NCI-H1694 (cell line): ENCODE results near the gene OR3A2.
"Not testable (repeated sequence)": the region's sequence is repeated elsewhere in the genome, so short reads cannot be mapped to it uniquely, and the experiment has no call there.

ENCODE experiments used
- DNase-seq: peaks from one replicate; lab custom pipeline; 2025; lab: John Stamatoyannopoulos, UW

The OR3A2 gene

DNA sequence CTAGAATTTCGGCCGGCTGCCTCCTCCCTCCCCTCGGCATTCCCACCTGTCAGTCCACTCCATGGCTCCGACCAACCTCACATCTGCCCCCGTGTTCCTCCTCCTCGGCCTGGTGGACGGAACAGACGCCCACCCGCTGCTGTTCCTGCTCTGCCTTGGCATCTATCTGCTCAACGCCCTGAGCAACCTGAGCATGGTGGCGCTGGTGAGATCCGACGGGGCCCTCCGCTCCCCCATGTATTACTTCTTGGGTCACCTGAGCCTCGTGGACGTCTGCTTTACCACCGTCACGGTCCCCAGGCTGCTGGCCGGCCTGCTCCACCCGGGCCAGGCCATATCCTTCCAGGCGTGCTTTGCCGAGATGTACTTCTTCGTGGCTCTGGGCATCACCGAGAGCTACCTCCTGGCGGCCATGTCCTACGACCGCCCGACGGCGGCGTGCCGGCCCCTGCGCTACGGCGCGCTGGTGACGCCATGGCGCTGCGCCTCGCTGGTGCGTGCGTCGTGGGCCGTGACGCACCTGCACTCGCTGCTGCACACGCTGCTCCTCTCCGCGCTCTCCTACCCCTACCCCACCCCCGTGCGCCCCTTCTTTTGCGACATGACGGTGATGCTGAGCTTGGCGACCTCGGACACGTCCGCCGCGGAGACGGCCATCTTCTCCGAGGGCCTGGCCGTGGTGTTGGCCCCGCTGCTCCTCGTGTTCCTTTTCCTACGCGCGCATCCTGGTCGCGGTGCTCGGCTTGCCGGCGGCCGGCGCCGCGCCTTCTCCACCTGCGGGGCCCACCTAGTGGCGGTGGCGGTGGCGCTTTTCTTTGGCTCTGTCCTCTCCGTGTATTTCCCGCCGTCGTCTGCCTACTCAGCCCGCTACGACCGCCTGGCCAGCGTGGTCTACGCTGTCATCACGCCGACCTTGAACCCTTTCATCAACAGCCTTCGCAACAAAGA, at the start of gene OR3A2:
Gene OR3A2, minus strand, starts transcription at position 440 of the 948 bp plus-strand sequence.
- DNase-seq = no peak

DNA sequence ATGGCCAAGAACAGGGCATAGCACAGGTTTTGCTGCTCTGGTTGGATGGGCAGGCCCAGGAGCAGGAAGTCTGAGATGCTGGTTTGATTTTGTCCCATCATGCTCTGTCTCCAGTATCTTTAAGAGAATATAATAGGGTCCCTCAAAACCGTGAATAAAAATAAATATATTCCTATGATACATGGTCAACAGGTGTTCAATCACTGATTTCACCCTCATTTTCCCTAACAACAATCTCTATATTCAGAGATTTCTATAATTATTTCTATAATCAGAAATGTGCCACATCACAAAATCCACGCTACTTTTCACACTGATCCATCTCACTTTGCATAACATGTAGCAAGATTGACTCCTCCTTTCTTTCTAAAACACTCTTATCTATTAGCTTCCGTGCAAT, 47.6 kb upstream of the OR3A2 start, which contains the start of gene OR1E2:
Gene OR1E2, minus strand, starts transcription at position 101 of the 400 bp plus-strand sequence. Its CDS starts 0 bp downstream, at position 101.
- no peak for DNase-seq

DNA sequence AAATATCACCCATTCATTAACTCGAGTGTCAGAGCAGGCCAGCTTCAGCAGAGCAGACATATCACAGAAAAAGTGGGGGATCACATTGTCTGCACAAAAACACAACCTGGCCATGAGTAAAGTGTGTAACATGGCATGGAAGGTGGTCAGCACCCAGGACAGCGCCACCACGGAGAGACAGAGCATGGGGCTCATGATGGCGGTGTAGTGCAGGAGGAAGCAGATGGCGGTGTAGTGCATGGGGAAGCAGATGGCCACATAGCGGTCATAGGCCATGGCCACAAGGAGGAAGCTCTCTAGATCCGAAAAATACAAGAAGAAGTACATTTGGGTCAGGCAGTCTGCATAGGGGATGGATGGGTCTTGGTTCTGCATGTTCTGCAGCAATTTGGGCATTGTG, 47.1 kb upstream of the OR3A2 start:
- DNase-seq = not testable (repeated sequence)

DNA sequence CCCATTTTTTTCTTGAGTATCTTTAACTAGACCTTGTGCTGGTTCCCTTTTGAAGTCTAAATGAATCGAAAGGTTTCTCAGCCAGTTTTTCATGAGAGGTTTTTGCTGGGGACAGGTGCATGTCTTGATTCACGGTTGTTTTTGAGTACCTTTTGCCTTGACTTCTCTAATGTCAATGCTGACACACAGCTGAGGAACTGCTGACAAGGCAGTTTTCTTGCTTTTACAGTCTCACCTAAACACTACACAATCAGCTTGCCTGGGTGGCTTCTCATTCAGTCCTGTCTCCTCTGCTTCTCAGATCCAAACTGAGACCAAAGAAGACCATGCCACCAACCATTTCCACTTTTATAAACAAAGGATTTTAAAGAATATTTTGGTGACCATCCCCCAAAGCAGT, 32.1 kb upstream of the OR3A2 start:
- no peak for DNase-seq

DNA sequence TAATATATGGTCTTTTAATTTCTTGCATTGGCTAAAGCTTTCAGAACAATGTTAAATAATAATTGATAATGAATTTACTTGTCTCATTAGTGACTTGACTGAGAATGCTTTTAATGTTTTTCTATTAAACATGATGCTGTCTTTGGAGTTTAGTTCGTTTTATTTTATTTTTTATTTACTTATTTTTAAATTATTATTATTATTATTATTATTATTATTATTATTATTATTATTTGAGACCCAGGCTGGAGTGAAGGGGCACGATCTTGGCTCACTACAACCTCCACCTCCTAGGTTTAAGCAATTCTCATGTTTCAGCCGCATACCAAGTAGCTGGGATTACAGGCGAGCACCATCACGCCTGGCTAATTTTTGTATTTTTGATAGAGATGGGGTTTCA, 29.5 kb upstream of the OR3A2 start:
- DNase-seq = no peak

DNA sequence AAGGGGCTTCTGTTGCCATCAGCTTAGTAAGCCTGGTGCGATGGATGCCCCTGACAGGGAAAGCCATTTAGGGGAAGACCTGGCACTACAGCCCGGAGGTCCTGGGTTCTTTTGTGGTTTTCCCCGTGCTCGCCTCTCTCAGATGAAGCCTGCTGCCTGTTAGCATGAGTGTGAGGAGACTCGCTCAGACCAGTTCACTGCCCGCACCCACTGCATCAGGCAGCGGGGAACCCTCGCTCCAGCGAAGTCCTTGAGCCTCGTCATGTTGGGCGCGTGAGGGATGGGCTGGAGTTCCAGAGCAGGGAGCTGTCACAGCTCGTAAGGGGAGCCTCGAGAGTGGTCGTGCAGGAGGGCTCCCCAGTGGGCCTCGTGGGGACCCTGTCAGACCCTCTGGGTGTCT, 26.1 kb upstream of the OR3A2 start:
- DNase-seq = not testable (repeated sequence)

DNA sequence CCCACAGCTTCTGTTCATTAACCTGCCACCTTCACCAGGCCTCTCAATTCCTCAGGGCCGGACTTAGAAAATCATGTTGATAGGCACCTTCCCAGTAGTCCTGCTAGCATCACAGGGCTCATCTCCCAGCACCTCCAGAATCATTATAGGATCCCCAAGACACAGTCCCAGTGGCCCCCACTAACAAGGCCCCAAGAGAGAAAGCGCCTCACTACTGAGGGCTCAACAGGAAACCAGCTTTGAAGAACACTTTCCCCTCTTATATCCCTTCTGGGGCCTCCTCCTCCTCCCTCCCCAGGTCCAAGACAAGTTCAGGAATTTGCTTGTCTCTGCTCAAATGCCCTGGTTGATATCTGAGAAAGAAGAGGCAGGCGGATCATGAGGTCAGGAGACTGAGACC, 25.0 kb upstream of the OR3A2 start, which contains the start of gene OR3A3:
Gene OR3A3, plus strand, starts transcription at position 301 of the 400 bp plus-strand sequence.
- no peak for DNase-seq

DNA sequence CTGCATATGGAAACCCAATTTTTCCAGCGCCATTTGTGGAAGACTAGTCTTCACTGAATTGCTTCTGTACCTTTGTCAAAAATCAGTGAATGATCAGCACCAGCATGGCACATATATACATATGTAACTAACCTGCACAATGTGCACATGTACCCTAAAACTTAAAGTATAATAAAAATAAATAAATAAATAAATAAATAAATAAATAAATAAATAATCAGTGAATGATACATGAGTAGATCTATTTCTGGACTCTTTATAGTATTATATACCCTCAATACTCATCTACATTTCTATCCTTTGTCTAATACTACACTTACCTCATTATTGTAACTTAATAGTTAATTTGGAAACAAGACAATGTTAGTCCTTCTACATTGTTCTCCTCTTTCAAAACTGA, 17.7 kb upstream of the OR3A2 start:
- not testable (repeated sequence) for DNase-seq

DNA sequence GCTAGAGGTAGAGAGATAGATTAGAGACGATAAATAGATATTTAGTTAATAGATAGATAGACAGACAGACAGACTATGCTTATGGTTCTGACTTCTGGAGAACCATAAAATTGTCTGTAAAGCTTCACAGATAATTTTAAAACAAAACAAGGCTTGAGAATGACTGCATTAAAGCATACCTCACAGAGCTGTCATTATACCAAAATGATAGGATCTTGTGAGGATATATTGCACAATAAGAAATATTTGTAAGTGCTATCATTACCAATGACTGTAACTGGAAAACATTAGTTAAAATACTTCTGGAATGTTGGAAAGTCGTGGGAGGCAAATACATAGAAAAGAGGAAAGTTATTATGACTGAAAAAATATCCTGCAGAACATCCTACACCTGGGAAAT, 15.7 kb upstream of the OR3A2 start:
- no peak for DNase-seq

DNA sequence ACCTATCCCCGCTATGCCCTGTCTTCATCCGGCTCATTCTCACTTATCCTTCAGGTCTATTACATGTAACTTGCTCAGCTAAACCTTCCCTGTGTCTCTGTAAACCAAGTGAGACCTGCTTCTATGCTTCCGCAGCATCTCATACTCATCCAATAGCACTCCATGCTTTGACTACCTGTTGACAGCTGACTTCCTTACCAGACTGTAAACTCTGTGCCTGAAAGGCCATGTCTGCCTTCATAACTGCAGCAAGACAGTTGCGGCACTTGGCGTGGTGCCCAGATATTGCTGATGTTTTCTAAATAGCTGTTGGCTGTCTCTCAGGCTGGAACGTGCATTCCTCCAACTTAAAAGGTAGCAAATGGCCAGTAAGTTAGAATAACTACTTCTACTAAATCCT, 13.9 kb upstream of the OR3A2 start:
- DNase-seq = peak; percentile 2

DNA sequence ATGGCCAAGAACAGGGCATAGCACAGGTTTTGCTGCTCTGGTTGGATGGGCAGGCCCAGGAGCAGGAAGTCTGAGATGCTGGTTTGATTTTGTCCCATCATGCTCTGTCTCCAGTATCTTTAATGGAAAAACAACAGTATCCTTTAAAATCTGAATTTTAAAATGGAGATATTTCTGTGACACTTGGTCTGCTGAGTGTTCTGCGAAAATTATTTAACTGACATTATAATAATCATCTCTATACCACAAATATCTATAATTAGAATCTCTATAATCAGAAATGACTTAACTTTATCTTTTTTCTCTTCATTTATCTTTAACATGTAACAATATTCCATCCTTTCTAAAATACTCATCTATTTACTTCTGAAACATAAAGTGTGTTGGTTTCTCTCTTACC, 12.2 kb upstream of the OR3A2 start, which contains the start of gene OR1E1:
Gene OR1E1, minus strand, starts transcription at position 101 of the 400 bp plus-strand sequence. Its CDS starts 0 bp downstream, at position 101.
- no peak for DNase-seq

DNA sequence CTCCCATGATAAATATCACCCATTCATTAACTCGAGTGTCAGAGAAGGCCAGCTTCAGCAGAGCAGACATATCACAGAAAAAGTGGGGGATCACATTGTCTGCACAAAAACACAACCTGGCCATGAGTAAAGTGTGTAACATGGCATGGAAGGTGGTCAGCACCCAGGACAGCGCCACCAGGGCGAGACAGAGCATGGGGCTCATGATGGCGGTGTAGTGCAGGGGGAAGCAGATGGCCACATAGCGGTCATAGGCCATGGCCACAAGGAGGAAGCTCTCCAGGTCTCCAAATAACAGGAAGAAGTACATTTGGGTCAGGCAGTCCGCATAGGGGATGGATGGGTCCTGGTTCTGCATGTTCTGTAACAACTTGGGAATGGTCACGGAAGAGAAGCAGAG, 11.7 kb upstream of the OR3A2 start:
- not testable (repeated sequence) for DNase-seq

DNA sequence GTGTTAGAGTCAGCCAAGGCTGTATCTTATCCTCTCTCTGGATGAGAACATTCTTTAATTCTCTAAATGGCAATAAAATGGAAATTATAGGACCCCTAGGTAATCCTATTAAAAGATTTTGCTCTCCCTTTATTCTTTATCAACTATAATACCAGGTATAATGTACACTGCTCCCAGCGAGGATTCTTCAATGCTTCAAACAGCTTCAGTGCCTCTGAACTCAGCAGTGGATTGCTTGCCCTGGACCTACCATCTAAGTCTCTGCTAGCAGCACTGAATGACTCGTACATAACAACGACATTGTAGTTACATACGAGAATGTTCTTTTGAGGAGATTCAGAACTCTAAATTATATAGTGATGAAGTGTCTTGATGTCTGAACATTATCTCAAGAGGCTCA, 3.7 kb upstream of the OR3A2 start:
- no peak for DNase-seq

DNA sequence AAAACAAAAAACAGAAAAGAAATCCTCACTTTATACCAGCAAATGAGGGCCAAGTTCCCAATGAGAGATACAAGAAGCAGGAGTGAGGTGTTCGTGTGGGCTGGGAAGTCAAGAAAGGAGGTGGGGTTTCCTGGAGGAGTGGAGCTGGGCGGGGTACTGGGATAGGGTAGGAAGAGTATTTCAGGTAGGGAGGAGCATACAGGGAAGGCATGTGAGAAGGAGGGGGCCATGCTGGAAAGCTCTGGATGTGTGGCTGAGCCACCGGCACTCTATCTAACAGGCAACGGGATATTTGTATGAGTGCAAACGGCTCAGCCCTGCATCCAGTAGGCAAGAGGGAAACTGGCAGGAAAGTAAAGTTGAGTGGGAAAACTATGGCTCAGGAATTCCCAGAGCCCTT, 4.2 kb downstream of the OR3A2 start:
- DNase-seq = no peak

DNA sequence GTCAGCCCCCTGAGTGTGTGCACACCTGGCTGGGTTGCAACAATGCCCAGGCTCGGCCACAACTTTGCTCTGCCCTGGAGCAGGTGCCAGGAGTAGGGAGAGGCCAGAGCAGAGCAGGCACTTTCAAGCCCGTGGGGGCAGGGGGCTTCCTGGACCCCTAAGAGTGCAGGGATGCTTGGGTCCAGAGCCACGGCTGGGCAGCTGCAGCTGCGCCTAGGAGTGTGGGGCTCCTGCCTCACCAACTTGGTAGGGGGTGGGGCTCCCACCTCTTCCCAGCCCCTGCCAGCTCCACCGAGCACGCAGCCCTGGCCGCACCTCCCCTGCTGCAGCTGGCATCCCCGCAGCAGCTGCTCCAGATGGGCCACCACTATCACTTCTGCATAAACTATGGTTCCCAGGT, 7.8 kb downstream of the OR3A2 start:
- DNase-seq = no peak

DNA sequence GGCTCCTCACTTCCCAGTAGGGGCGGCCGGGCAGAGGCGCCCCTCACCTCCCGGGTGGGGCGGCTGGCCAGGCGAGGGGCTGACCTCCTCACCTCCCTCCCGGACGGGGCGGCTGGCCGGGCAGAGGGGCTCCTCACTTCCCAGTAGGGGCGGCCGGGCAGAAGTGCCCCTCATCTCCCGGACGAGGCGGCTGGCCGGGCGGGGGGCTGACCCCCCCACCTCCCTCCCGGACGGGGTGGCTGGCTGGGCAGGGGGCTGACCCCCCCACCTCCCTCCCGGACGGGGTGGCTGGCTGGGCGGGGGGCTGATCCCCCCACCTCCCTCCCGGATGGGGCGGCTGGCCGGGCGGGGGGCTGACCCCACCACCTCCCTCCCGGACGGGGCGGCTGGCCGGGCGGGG, 14.9 kb downstream of the OR3A2 start:
- not testable (repeated sequence) for DNase-seq

DNA sequence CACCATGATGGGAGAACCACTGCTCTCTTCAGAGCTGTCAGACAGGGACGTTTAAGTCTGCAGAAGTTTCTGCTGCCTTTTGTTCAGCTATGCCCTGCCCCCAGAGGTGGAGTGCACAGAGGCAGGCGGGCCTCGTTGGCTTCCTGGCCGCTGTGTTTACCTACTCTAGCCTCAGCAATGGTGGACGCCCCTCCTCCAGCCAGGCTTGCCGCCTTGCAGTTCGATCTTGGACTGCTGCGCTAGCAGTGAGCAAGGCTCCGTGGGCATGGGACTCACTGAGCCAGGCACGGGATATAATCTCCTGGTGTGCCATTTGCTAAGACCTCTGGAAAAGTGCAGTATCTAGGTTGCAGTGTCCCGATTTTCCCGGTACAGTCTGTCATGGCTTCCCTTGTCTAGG, 43.3 kb downstream of the OR3A2 start:
- not testable (repeated sequence) for DNase-seq

DNA sequence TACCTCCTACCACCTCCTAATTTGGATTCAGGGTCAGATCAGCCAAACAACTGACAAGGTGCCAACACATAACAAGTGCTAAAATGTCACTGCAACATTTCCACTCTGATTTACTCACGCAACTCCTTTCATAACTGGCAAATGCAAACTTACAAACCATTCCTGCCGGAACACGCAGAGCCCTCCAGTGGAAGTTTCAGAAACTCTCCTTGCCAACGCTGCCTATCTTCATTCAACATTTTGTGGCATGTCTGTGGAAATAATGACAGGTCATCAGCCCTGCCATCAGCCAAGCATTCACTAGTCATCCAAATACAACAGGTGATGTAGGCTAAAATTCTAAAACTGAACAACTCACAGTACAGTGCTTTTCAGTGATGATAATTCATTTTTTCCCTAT, 50.2 kb downstream of the OR3A2 start:
- no peak for DNase-seq

DNA sequence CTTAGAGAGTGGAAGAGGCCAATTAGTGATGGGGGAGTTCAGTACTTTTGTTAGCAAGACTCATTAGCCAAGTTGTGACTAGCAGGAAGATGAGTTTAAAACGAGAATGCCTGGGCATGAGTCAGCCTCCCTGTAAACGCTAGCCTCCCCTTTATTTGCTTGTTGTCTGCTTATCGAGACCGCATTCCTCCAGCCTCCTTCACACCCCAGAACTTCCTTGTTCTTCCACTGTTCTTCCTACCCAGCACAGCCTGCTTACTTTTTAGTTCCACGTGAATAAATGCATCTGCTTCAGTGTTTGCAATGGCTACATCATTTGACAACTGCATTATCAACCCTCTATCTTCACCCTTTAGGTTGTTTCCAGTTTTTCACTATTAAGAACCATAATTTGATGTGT, 67.8 kb downstream of the OR3A2 start:
- DNase-seq = no peak

DNA sequence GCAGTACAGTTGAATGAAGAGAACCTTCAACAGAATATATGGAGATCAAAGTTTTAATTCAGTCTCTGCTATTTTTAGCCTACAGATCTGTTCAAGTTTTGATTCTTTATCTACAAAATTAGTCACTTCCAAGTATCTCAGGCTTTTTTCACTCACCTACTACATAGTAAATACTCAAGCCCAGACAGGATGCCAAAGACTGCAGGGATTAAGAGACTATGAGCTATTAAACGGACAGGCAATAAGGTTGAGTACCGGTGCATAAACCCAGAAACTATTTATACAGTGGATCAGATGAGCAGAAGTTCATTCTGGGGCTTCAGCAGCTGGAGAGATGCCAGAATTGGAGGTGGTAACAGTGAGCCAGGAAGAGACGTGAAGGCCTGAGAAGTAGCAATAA, 69.3 kb downstream of the OR3A2 start:
- no peak for DNase-seq

DNA sequence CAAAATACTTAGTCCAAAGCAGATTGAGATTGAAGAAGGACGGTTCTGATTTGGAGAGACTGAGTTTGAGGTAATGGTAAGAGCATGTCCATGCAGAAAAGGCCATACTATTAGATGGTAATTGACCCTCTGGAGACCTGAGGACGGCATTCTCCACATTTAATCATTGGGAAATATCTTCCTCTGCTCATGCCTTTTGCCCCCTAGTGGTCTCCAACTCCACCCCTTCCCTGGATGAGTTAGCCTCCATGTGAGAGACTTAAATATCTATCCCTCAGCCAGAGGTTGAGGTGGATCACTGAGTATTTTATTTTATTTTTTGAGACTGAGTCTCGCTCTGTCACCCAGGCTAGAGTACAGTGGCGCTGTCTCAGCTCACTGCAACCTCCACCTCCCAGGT, 77.5 kb downstream of the OR3A2 start:
- DNase-seq = no peak

DNA sequence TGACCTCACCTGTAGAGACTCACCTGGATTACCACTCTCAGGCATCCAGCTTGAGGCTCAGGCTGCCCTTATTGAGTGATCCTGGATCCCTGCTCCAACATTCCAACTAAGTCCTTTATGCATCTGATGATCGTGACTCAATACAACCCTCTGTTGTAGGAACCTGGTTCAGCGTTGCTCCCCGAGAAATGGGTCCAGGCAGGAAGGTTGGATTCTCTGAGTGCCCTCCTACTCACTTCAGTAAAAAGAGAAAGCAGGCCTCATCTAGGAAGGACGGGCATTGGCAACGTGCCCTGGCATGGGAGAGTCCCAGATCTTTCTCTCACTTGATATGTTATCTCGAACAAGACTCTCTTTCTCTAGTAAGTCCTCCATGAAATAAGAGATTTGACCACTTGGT, 87.8 kb downstream of the OR3A2 start, which contains the start of gene OR3A1:
Gene OR3A1, minus strand, starts transcription at position 101 of the 400 bp plus-strand sequence. CDS start 5,778 bp downstream, outside the sequence.
- no peak for DNase-seq

DNA sequence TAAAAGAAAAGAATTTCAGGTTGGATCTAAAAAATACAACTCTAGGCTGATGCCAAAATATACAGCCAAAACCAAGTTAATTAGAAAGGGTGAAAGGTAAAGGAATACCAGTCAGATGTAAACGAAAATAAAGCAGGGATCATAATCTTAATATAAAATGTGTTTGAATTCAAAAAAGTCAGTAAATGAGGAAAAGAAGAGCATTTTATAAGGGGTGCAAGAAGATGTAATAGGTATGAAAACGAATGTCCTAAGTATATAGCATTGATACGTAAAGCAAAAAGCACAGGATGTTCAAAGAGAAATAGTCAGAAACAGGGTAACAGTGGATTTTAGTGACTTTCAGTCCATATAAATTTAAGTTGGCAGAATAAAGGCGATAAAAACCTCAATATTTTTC, 90.5 kb downstream of the OR3A2 start:
- DNase-seq = no peak
